T-cell (primary cell): ENCODE measurements around the gene USP17L22. TPM values are rescaled to one million over a fixed set of nuclear protein-coding genes. Genes with fewer than 3 reads are reported as not detected.
A peak's percentile ranks its signal among the peaks of the same experiment; 100 is the strongest.
"Not testable (repeated sequence)": the region's sequence is repeated elsewhere in the genome, so short reads cannot be mapped to it uniquely, and the experiment has no call there.

ENCODE experiments used
- ATAC-seq, 4 experiments: fragments of 200-7000 bp in 3 of 4; fragments of 150-1000 bp in 1 of 4; cut with Tn5 transposase; replicated peaks in 1 of 4; 1 replicate in 3 of 4; 2 replicates in 1 of 4; pipeline ENCODE4 v1.10.0; 2021; ENCODE audit warnings: moderate library complexity in 3 of 4, mild to moderate bottlenecking in 2 of 4, moderate number of reproducible peaks in 1 of 4
- CTCF ChIA-PET, 2 donors: fragments of 300-600 bp; sonication (Branson Sonifier 250); formaldehyde crosslinking; loops; one replicate each; lab custom pipeline; 2022; ENCODE audit warnings: antibody characterized with exemption in 2 of 2; lab: Charles Lee
- POLR2A ChIA-PET, 2 donors: fragments of 300-600 bp; sonication (Branson Sonifier 250); formaldehyde crosslinking; loops; one replicate each; lab custom pipeline; 2022; ENCODE audit warnings: antibody characterized with exemption in 2 of 2; lab: Charles Lee
- DNase-seq, 35 experiments: peaks; one replicate each; pipeline versions ENCODE4 v3.0.0 to v3.0.0-alpha.2; 2013 to 2023
- H3K27ac ChIP-seq: one replicate; pipeline ENCODE4 v1.5.1; 2013; ENCODE audit warnings: low read length
- H3K27me3 ChIP-seq, 2 experiments: replicated peaks in 1 of 2; 1 replicate in 1 of 2; 2 replicates in 1 of 2; pipeline versions ENCODE4 v1.6.1 to v1.7.0; 2013; ENCODE audit warnings: low read length in 1 of 2, mixed read lengths in 1 of 2; ENCODE audit not compliant: control insufficient read depth in 2 of 2, insufficient read depth in 2 of 2; ENCODE audit errors: extremely low read depth in 1 of 2
- H3K36me3 ChIP-seq, 2 donors: 1 replicate in 1 of 2; 2 replicates in 1 of 2; pipeline versions ENCODE4 v1.6.1 to v1.7.0; 2013; ENCODE audit warnings: low read length in 1 of 2; ENCODE audit not compliant: control insufficient read depth in 2 of 2, insufficient read depth in 1 of 2; ENCODE audit errors: extremely low read depth in 1 of 2
- H3K4me1 ChIP-seq, 2 experiments: 1 replicate in 1 of 2; 2 replicates in 1 of 2; pipeline versions ENCODE4 v1.6.1 to v1.7.0; 2013; ENCODE audit warnings: low read length in 2 of 2, mixed read lengths in 1 of 2; ENCODE audit not compliant: insufficient read depth in 2 of 2, control insufficient read depth in 1 of 2; ENCODE audit errors: extremely low read depth in 1 of 2
- H3K4me3 ChIP-seq, 2 donors: 1 replicate in 1 of 2; 2 replicates in 1 of 2; pipeline versions ENCODE4 v1.5.1 to v1.7.0; 2013; ENCODE audit warnings: mild to moderate bottlenecking in 2 of 2, low read length in 1 of 2, moderate library complexity in 1 of 2; ENCODE audit not compliant: control insufficient read depth in 1 of 2; ENCODE audit errors: extremely low read depth in 1 of 2
- H3K9me3 ChIP-seq: 2 replicates; pipeline ENCODE4 v1.7.0; 2013
- H3K27ac Mint-ChIP-seq, 2 donors: one replicate each; pipeline ENCODE4 v1.8.0; 2020 to 2021; ENCODE audit warnings: mild to moderate bottlenecking in 2 of 2, mixed read lengths in 2 of 2
- H3K27me3 Mint-ChIP-seq, 2 donors: one replicate each; pipeline ENCODE4 v1.8.0; 2021 to 2022; ENCODE audit warnings: mixed read lengths in 2 of 2
- H3K36me3 Mint-ChIP-seq: one replicate; pipeline ENCODE4 v1.8.0; 2021; ENCODE audit warnings: mixed read lengths
- H3K4me1 Mint-ChIP-seq, 3 donors: one replicate each; pipeline ENCODE4 v1.8.0; 2020 to 2022; ENCODE audit warnings: mixed read lengths in 3 of 3, mild to moderate bottlenecking in 1 of 3
- H3K4me3 Mint-ChIP-seq, 3 donors: one replicate each; pipeline ENCODE4 v1.8.0; 2020 to 2022; ENCODE audit warnings: mild to moderate bottlenecking in 3 of 3, mixed read lengths in 3 of 3, moderate library complexity in 3 of 3
- H3K9me3 Mint-ChIP-seq, 3 donors: one replicate each; pipeline ENCODE4 v1.8.0; 2020 to 2022; ENCODE audit warnings: mixed read lengths in 3 of 3
- WGBS: methylation state at CpG from one replicate; pipeline ENCODE4 v1.1.5; 2013; ENCODE audit warnings: missing lambda C conversion rate; ENCODE audit not compliant: insufficient coverage; 5-methylcytosine and 5-hydroxymethylcytosine counted together
- total RNA-seq, 35 experiments: library from RNA in 6 of 35; stranded (reverse) in 6 of 35; fragments of 120-200 nt in 1 of 35; gene quantifications; one replicate each; pipeline versions ENCODE4 v1.2.1 to v1.2.4 and lab custom pipeline; 2013 to 2026

USP17L22 gene
- total RNA-seq, 5 donors from 2014 or later (not counting 1 experiment from before 2014, with no cell fraction given), result not detected

- H3K4me3 Mint-ChIP-seq, H3K27ac ChIP-seq, H3K9me3 Mint-ChIP-seq, DNase-seq, CTCF ChIA-PET, H3K4me1 Mint-ChIP-seq, H3K27me3 ChIP-seq, H3K4me3 ChIP-seq, POLR2A ChIA-PET, H3K4me1 ChIP-seq, H3K9me3 ChIP-seq, H3K36me3 Mint-ChIP-seq, ATAC-seq, H3K27ac Mint-ChIP-seq, H3K27me3 Mint-ChIP-seq, H3K36me3 ChIP-seq: not testable (repeated sequence)
- no CpG with 5 or more reads among the region's 14 CpGs for WGBS
Observed at GRCh38 chr4:9243579-9243978, 23.8 kb upstream of the USP17L22 start, which contains the start of gene USP17L17. TSS of gene USP17L17 (plus strand) at chr4:9243879. CDS start at chr4:9243879, 0 bp downstream.

GRCh38 chr4:9247953-9248680, 19.3 kb upstream of the USP17L22 start, which contains the start of gene USP17L18:
TSS of gene USP17L18 (plus strand) at chr4:9248630. CDS start at chr4:9248630, 0 bp downstream.
- H3K4me3 Mint-ChIP-seq, H3K27me3 Mint-ChIP-seq, H3K27ac Mint-ChIP-seq, CTCF ChIA-PET, H3K36me3 Mint-ChIP-seq, H3K9me3 Mint-ChIP-seq, H3K4me3 ChIP-seq, H3K27me3 ChIP-seq, H3K27ac ChIP-seq, ATAC-seq, H3K4me1 ChIP-seq, H3K4me1 Mint-ChIP-seq, POLR2A ChIA-PET, H3K36me3 ChIP-seq, H3K9me3 ChIP-seq: not testable (repeated sequence)
- 93% methylated on average over 4 of the region's 26 CpGs for WGBS
- peak in 7 of 35 experiments; percentile 0 to 12 (median 2) for DNase-seq

GRCh38 chr4:9253078-9253477, 14.3 kb upstream of the USP17L22 start, which contains the start of gene USP17L19:
TSS of gene USP17L19 (plus strand) at chr4:9253378. CDS start at chr4:9253378, 0 bp downstream.
- H3K9me3 ChIP-seq, H3K4me3 ChIP-seq, H3K4me3 Mint-ChIP-seq, DNase-seq, H3K27me3 Mint-ChIP-seq, H3K36me3 ChIP-seq, ATAC-seq, H3K36me3 Mint-ChIP-seq, H3K4me1 Mint-ChIP-seq, H3K27ac ChIP-seq, CTCF ChIA-PET, POLR2A ChIA-PET, H3K27me3 ChIP-seq, H3K4me1 ChIP-seq, H3K27ac Mint-ChIP-seq, H3K9me3 Mint-ChIP-seq: not testable (repeated sequence)
- no CpG with 5 or more reads among the region's 13 CpGs for WGBS

GRCh38 chr4:9257824-9258223, 9.6 kb upstream of the USP17L22 start, which contains the start of gene USP17L20:
TSS of gene USP17L20 (plus strand) at chr4:9258124. CDS start at chr4:9258124, 0 bp downstream.
- H3K27me3 Mint-ChIP-seq, CTCF ChIA-PET, ATAC-seq, H3K36me3 Mint-ChIP-seq, H3K27ac ChIP-seq, H3K9me3 Mint-ChIP-seq, H3K4me1 Mint-ChIP-seq, H3K9me3 ChIP-seq, H3K27ac Mint-ChIP-seq, H3K36me3 ChIP-seq, H3K4me1 ChIP-seq, H3K27me3 ChIP-seq, H3K4me3 ChIP-seq, POLR2A ChIA-PET, H3K4me3 Mint-ChIP-seq, DNase-seq: not testable (repeated sequence)
- no CpG with 5 or more reads among the region's 15 CpGs for WGBS

- H3K4me3 Mint-ChIP-seq, DNase-seq, CTCF ChIA-PET, H3K27me3 Mint-ChIP-seq, POLR2A ChIA-PET, H3K36me3 ChIP-seq, H3K27ac Mint-ChIP-seq, H3K9me3 Mint-ChIP-seq, H3K4me1 Mint-ChIP-seq, H3K36me3 Mint-ChIP-seq, H3K27me3 ChIP-seq, H3K4me1 ChIP-seq, H3K4me3 ChIP-seq, H3K27ac ChIP-seq, ATAC-seq, H3K9me3 ChIP-seq: not testable (repeated sequence)
- no CpG with 5 or more reads among the region's 13 CpGs for WGBS
Observed at GRCh38 chr4:9262572-9262971, 4.8 kb upstream of the USP17L22 start, which contains the start of gene USP17L21. TSS of gene USP17L21 (plus strand) at chr4:9262872. CDS start at chr4:9262872, 0 bp downstream.

- H3K4me3 ChIP-seq, H3K36me3 ChIP-seq, H3K27me3 Mint-ChIP-seq, H3K4me1 ChIP-seq, H3K9me3 Mint-ChIP-seq, H3K4me3 Mint-ChIP-seq, CTCF ChIA-PET, H3K4me1 Mint-ChIP-seq, H3K36me3 Mint-ChIP-seq, ATAC-seq, H3K27ac ChIP-seq, H3K9me3 ChIP-seq, POLR2A ChIA-PET, H3K27ac Mint-ChIP-seq, H3K27me3 ChIP-seq: not testable (repeated sequence)
- DNase-seq, result peak in 18 of 35 experiments; percentile 0 to 34 (median 8)
- no CpG with 5 or more reads among the region's 10 CpGs for WGBS
Observed at GRCh38 chr4:9271719-9272118, 4.3 kb downstream of the USP17L22 start.
